ENCODE data around the gene PDCD7.
"Not testable (repeated sequence)": the region's sequence is repeated elsewhere in the genome, so short reads cannot be mapped to it uniquely, and the experiment has no call there.

The PDCD7 gene

GRCh38 chr15:65074946-65075345, 58.7 kb downstream of the PDCD7 start:
- not testable (repeated sequence) for DNase-seq (ENCODE audit: low read depth in 2 of 2)

GRCh38 chr15:65072617-65073016, 61.0 kb downstream of the PDCD7 start:
- DNase-seq (ENCODE audit: low read depth in 2 of 2): no peak

- no peak for DNase-seq (ENCODE audit: low read depth in 2 of 2)
Observed at GRCh38 chr15:65072027-65072426, 61.6 kb downstream of the PDCD7 start.

GRCh38 chr15:65071381-65071811, 62.2 kb downstream of the PDCD7 start:
- no peak for DNase-seq (ENCODE audit: low read depth in 2 of 2)

- DNase-seq (ENCODE audit: low read depth in 2 of 2): no peak
Observed at GRCh38 chr15:65069779-65070546, 63.6 kb downstream of the PDCD7 start.

GRCh38 chr15:65069179-65069578, 64.4 kb downstream of the PDCD7 start:
- DNase-seq (ENCODE audit: low read depth in 2 of 2): no peak

- DNase-seq (ENCODE audit: low read depth in 2 of 2): no peak
Observed at GRCh38 chr15:65068403-65068788, 65.2 kb downstream of the PDCD7 start.

GRCh38 chr15:65067645-65068402, 65.8 kb downstream of the PDCD7 start, which contains the start of gene RASL12:
Gene RASL12 (minus strand): TSS chr15:65067991. CDS start chr15:65067835, 156 bp downstream.
- DNase-seq (ENCODE audit: low read depth in 2 of 2): no peak

Data from stimulated activated CD4-positive, alpha-beta T cell treated with anti-CD3 and anti-CD28 coated beads, Interleukin-4, amount 100 ng/mL, for 48 hours (primary cell).